HCT116 (cell line): ENCODE results near the gene ALDH1A1. TPM values are rescaled to one million over a fixed set of nuclear protein-coding genes. Genes with fewer than 3 reads are reported as not detected.

Source experiments
- ATAC-seq: fragments of 200-7000 bp; cut with Tn5 transposase; 2 replicates; pipeline ENCODE4 v1.9.1; 2020; ENCODE audit warnings: mild to moderate bottlenecking, moderate library complexity
- BruUV-seq: library from RNA; stranded (reverse); fragments of 400-500 nt; replicated peaks from 2 replicates; lab custom pipeline; 2021; lab: Mats Ljungman, UMichigan
- CTCF ChIA-PET: fragments of 300-600 bp; sonication (Branson Sonifier 250); formaldehyde crosslinking; loops from one replicate; lab custom pipeline; 2021; ENCODE audit warnings: antibody characterized with exemption; lab: Charles Lee
- POLR2A ChIA-PET: fragments of 300-600, 350-600 bp; sonication (Branson Sonifier 250); formaldehyde crosslinking; loops from one replicate; lab custom pipeline; 2021; ENCODE audit warnings: antibody characterized with exemption; lab: Charles Lee
- RAD21 ChIA-PET, 2 experiments: fragments of 300-600 bp; sonication (Branson Sonifier 250); formaldehyde crosslinking; loops; one replicate each; lab custom pipeline; 2023; ENCODE audit warnings: low total read pairs in 2 of 2; ENCODE audit not compliant: uncharacterized antibody in 2 of 2, unreplicated experiment in 2 of 2, low non-redundant PET in 1 of 2; lab: Charles Lee
- DNase-seq: peaks from one replicate; pipeline ENCODE4 v3.0.0-alpha.2; 2010; ENCODE audit warnings: low read depth, low spot score
- H2AFZ ChIP-seq: fragments of 200-600 bp; shearing (Covaris generic), sonication (generic); 2 replicates; pipeline ENCODE4 v1.6.1; 2017; ENCODE audit warnings: low read depth, mixed run types, mixed read lengths, antibody characterized with exemption, low read length; ENCODE audit not compliant: poor library complexity, severe bottlenecking
- H3K27ac ChIP-seq: 2 replicates; pipeline ENCODE4 v1.5.1; 2012; ENCODE audit warnings: low read depth, low read length
- H3K27me3 ChIP-seq: fragments of 200-600 bp; sonication (generic); 2 replicates; pipeline ENCODE4 v1.6.1; 2016; ENCODE audit warnings: mixed run types, low read length, mixed read lengths; ENCODE audit not compliant: insufficient read depth
- H3K36me3 ChIP-seq, 2 experiments: fragments of 200-500 bp in 1 of 2; fragments of 200-600 bp in 1 of 2; sonication (Bioruptor generic) in 1 of 2; sonication (generic) in 1 of 2; 2 replicates each; pipeline versions ENCODE4 v1.5.1 to v1.6.1; 2014 to 2016; ENCODE audit warnings: low read length in 2 of 2, inconsistent platforms in 1 of 2, mixed read lengths in 1 of 2, mixed run types in 1 of 2; ENCODE audit not compliant: insufficient read depth in 2 of 2, control insufficient read depth in 1 of 2
- H3K4me1 ChIP-seq, 2 experiments: fragments of 200-600 bp in 1 of 2; sonication (generic) in 1 of 2; 2 replicates each; pipeline versions ENCODE4 v1.5.1 to v1.6.1; 2012 to 2017; ENCODE audit warnings: low read length in 2 of 2, inconsistent platforms in 1 of 2, mild to moderate bottlenecking in 1 of 2, mixed read lengths in 1 of 2, mixed run types in 1 of 2, moderate library complexity in 1 of 2; ENCODE audit not compliant: insufficient read depth in 2 of 2, control insufficient read depth in 1 of 2
- H3K4me2 ChIP-seq: fragments of 200-600 bp; sonication (generic); 2 replicates; pipeline ENCODE4 v1.6.1; 2017; ENCODE audit warnings: mixed run types, low read length, mixed read lengths
- H3K4me3 ChIP-seq, 2 experiments: fragments of 200-600 bp in 1 of 2; sonication (generic) in 1 of 2; replicated peaks in 1 of 2; 2 replicates each; pipeline ENCODE4 v1.5.1; 2011 to 2016; ENCODE audit warnings: low read length in 2 of 2, control low read depth in 1 of 2, low read depth in 1 of 2, mild to moderate bottlenecking in 1 of 2, mixed read lengths in 1 of 2, mixed run types in 1 of 2
- H3K79me2 ChIP-seq: fragments of 200-600 bp; sonication (generic); 2 replicates; pipeline ENCODE4 v1.6.1; 2017; ENCODE audit warnings: mild to moderate bottlenecking, mixed run types, low read length, moderate library complexity, mixed read lengths; ENCODE audit not compliant: insufficient read depth
- H3K9ac ChIP-seq: fragments of 200-600 bp; sonication (generic); 2 replicates; pipeline ENCODE4 v1.6.1; 2016; ENCODE audit warnings: low read length, mixed read lengths
- H3K9me2 ChIP-seq: fragments of 200-600 bp; sonication (generic), shearing (Covaris generic); 2 replicates; pipeline ENCODE4 v1.6.1; 2017; ENCODE audit warnings: mixed run types, mild to moderate bottlenecking, moderate library complexity; ENCODE audit not compliant: insufficient read depth
- H3K9me3 ChIP-seq, 2 experiments: fragments of 200-500 bp in 1 of 2; fragments of 200-600 bp in 1 of 2; sonication (Bioruptor generic) in 1 of 2; sonication (generic) in 1 of 2; 2 replicates each; pipeline ENCODE4 v1.6.1; 2014 to 2017; ENCODE audit warnings: low read length in 2 of 2, mixed read lengths in 2 of 2, inconsistent platforms in 1 of 2, low read depth in 1 of 2, mild to moderate bottlenecking in 1 of 2, mixed run types in 1 of 2, moderate library complexity in 1 of 2; ENCODE audit not compliant: control insufficient read depth in 1 of 2, insufficient read depth in 1 of 2
- H4K20me1 ChIP-seq: fragments of 200-600 bp; sonication (generic), shearing (Covaris generic); 2 replicates; pipeline ENCODE4 v1.6.1; 2017; ENCODE audit warnings: mixed run types, mild to moderate bottlenecking, moderate library complexity; ENCODE audit not compliant: insufficient read depth
- ELF1 ChIP-seq: IDR thresholded peaks from 2 replicates; pipeline ENCODE4 v1.6.1; 2012; ENCODE audit warnings: low read depth, borderline replicate concordance
- JUND ChIP-seq: IDR thresholded peaks from 2 replicates; pipeline ENCODE4 v1.6.1; 2012
- RAD21 ChIP-seq: IDR thresholded peaks from 2 replicates; pipeline ENCODE4 v1.6.1; 2012; ENCODE audit warnings: low read depth, mild to moderate bottlenecking
- SIN3A ChIP-seq: IDR thresholded peaks from 2 replicates; pipeline ENCODE4 v1.6.1; 2012; ENCODE audit warnings: low read depth
- SP1 ChIP-seq: IDR thresholded peaks from 2 replicates; pipeline ENCODE4 v1.6.1; 2012; ENCODE audit warnings: low read depth
- SRF ChIP-seq: IDR thresholded peaks from 2 replicates; pipeline ENCODE4 v1.6.1; 2012; ENCODE audit warnings: low read depth
- TCF7L2 ChIP-seq: IDR thresholded peaks from 2 replicates; pipeline ENCODE4 v1.7.0; 2011; ENCODE audit warnings: borderline replicate concordance, inconsistent platforms; ENCODE audit not compliant: insufficient read depth, insufficient read length; ENCODE audit errors: extremely low read depth
- intact Hi-C: fragments of 100-400 bp; cut with micrococcal nuclease; formaldehyde crosslinking; loops from 2 replicates; pipeline ENCODE4 v1.10.0; 2022
- total RNA-seq: library from RNA; stranded (reverse); gene quantifications from one replicate; pipeline ENCODE4 v1.2.1, GENCODE V29; 2021; ENCODE audit not compliant: unreplicated experiment
- TF ChIP-seq, protein P1 (sequence below): IDR thresholded peaks from 2 replicates; pipeline ENCODE4 v1.6.1; 2012; ENCODE audit warnings: low read depth
- TF ChIP-seq, protein P2 (sequence below), 3 experiments: fragments of 200-600 bp in 1 of 3; sonication (generic) in 1 of 3; IDR thresholded peaks in 2 of 3; conservative IDR thresholded peaks in 1 of 3; 2 replicates each; pipeline ENCODE4 v1.5.1; 2012 to 2017; ENCODE audit warnings: low read depth in 2 of 3, low read length in 2 of 3, antibody characterized with exemption in 1 of 3, borderline replicate concordance in 1 of 3, control low read depth in 1 of 3, mild to moderate bottlenecking in 1 of 3, mixed read lengths in 1 of 3, mixed run types in 1 of 3, moderate library complexity in 1 of 3; ENCODE audit not compliant: insufficient read depth in 1 of 3
- TF ChIP-seq, protein P3 (sequence below): IDR thresholded peaks from 2 replicates; pipeline ENCODE4 v1.6.1; 2012

Gene ALDH1A1
- total RNA-seq, 1 experiment from 2014 or later = 0.44 TPM

DNA sequence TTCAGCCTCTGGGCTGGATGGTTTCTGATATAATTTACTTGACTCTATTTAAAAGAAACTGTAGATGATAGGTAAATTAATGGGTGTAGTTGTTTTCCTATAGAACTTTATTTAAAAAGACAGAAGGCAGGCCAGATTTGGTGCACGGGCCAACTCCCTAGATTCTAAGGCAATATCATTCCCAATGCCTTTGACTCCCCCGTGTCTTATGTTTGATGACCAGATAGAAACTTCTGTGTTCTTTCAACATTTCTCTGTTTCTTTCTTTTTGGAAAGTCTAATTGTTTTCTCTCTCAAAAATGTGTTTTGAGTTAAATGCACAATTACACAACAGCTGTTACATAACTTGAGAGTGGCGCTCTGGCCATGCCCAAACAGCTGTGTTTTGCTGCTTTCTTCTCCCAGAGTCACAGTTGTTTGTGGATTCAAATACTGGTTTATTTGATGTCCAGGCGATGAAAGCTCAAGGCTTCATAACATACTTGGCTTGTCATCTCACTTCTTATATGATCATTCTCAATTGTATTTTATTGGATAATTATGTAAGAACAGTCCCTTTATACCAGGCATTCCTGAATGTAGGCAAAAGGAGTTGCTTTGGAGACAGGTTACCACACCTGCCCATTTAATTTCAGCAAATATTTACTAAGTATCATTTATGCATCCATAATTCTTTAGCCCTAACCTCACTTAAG is 1.7 kb upstream of the ALDH1A1 start (continued):
- TF ChIP-seq, protein P1, sequence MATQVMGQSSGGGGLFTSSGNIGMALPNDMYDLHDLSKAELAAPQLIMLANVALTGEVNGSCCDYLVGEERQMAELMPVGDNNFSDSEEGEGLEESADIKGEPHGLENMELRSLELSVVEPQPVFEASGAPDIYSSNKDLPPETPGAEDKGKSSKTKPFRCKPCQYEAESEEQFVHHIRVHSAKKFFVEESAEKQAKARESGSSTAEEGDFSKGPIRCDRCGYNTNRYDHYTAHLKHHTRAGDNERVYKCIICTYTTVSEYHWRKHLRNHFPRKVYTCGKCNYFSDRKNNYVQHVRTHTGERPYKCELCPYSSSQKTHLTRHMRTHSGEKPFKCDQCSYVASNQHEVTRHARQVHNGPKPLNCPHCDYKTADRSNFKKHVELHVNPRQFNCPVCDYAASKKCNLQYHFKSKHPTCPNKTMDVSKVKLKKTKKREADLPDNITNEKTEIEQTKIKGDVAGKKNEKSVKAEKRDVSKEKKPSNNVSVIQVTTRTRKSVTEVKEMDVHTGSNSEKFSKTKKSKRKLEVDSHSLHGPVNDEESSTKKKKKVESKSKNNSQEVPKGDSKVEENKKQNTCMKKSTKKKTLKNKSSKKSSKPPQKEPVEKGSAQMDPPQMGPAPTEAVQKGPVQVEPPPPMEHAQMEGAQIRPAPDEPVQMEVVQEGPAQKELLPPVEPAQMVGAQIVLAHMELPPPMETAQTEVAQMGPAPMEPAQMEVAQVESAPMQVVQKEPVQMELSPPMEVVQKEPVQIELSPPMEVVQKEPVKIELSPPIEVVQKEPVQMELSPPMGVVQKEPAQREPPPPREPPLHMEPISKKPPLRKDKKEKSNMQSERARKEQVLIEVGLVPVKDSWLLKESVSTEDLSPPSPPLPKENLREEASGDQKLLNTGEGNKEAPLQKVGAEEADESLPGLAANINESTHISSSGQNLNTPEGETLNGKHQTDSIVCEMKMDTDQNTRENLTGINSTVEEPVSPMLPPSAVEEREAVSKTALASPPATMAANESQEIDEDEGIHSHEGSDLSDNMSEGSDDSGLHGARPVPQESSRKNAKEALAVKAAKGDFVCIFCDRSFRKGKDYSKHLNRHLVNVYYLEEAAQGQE = no peak
- TF ChIP-seq JUND = no peak
- TF ChIP-seq, protein P2, sequence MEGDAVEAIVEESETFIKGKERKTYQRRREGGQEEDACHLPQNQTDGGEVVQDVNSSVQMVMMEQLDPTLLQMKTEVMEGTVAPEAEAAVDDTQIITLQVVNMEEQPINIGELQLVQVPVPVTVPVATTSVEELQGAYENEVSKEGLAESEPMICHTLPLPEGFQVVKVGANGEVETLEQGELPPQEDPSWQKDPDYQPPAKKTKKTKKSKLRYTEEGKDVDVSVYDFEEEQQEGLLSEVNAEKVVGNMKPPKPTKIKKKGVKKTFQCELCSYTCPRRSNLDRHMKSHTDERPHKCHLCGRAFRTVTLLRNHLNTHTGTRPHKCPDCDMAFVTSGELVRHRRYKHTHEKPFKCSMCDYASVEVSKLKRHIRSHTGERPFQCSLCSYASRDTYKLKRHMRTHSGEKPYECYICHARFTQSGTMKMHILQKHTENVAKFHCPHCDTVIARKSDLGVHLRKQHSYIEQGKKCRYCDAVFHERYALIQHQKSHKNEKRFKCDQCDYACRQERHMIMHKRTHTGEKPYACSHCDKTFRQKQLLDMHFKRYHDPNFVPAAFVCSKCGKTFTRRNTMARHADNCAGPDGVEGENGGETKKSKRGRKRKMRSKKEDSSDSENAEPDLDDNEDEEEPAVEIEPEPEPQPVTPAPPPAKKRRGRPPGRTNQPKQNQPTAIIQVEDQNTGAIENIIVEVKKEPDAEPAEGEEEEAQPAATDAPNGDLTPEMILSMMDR (IDR thresholded peaks at IDR 0.05 in 2 of 3, conservative IDR thresholded peaks at IDR 0.05 in 1 of 3; ENCODE audit: borderline replicate concordance in 1 of 3, insufficient read depth in 1 of 3, low read depth in 2 of 3, low read length in 2 of 3) = no peak

DNA sequence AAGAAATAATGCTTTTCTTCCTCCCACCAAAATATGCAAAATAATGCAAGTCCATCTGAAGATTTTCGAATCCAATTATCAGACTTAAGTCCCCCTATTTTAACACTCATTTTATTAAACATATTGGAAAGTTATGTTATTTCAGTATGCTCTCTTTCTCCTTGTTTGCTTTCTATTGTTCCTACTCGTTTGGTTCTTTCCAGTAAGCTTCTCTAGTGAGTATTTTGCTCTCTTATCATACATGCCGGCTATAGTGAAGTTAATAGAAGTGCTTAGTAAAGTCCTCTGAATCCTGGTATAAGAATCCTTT is 517 bp downstream of the ALDH1A1 start:
- no peak overlapping the region for H3K27ac ChIP-seq
- H3K4me1 ChIP-seq = no peaks in the 10 kb centered on the region
- peaks cover 31% of the 10 kb centered on the region for H3K27me3 ChIP-seq
- H3K4me2 ChIP-seq = no peak overlapping the region
- H3K9me3 ChIP-seq = no peaks in the 10 kb centered on the region
- no peak overlapping the region for H2AFZ ChIP-seq
- TF ChIP-seq SP1 (no peak), TCF7L2 (no peak), JUND (no peak), SIN3A (no peak), SRF (no peak), RAD21 (no peak), ELF1 (no peak)
- TF ChIP-seq, protein P1 = no peak
- TF ChIP-seq, protein P3, sequence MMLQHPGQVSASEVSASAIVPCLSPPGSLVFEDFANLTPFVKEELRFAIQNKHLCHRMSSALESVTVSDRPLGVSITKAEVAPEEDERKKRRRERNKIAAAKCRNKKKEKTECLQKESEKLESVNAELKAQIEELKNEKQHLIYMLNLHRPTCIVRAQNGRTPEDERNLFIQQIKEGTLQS = no peak
- TF ChIP-seq, protein P2 (IDR thresholded peaks at IDR 0.05 in 2 of 3, conservative IDR thresholded peaks at IDR 0.05 in 1 of 3; ENCODE audit: borderline replicate concordance in 1 of 3, insufficient read depth in 1 of 3, low read depth in 2 of 3, low read length in 2 of 3) = no peak
- ChIA-PET CTCF (no interaction called here), POLR2A (no interaction called here), RAD21 (no interaction called here)
- H3K9me2 ChIP-seq = no peaks in the 10 kb centered on the region
- no peaks in the 10 kb centered on the region for H4K20me1 ChIP-seq
- BruUV-seq = no TSS peak
- H3K36me3 ChIP-seq = no peaks in the 10 kb centered on the region
- no peak overlapping the region for H3K9ac ChIP-seq
- ATAC-seq (no peak), DNase-seq (no peak)
- intact Hi-C loops = no loop called here
- H3K79me2 ChIP-seq = no peaks in the 10 kb centered on the region
- no peak overlapping the region for H3K4me3 ChIP-seq
